Psoas muscle (tissue), 8 donors: Measurements from ENCODE around the gene SLC22A3. TPM values are rescaled to one million over a fixed set of nuclear protein-coding genes. Genes with fewer than 3 reads are reported as not detected.

Source experiments
- ATAC-seq, 4 donors: fragments of 200-7000 bp; cut with Tn5 transposase; one replicate each; pipeline ENCODE4 v1.9.1; 2020; ENCODE audit warnings: moderate library complexity in 3 of 4, mild to moderate bottlenecking in 2 of 4
- DNase-seq, 2 donors: peaks; one replicate each; pipeline ENCODE4 v3.0.0-alpha.2; 2020
- H3K27ac ChIP-seq: fragments of 200-600 bp; one replicate; pipeline ENCODE4 v1.8.0; 2022
- H3K27me3 ChIP-seq, 3 donors: fragments of 200-600 bp in 1 of 3; one replicate each; pipeline versions ENCODE4 v1.6.1 to v1.8.0; 2013 to 2022; ENCODE audit warnings: low read length in 2 of 3, mild to moderate bottlenecking in 2 of 3, moderate library complexity in 1 of 3; ENCODE audit not compliant: insufficient read depth in 3 of 3
- H3K36me3 ChIP-seq, 2 donors: fragments of 200-600 bp in 1 of 2; one replicate each; pipeline versions ENCODE4 v1.6.1 to v1.8.0; 2013 to 2022; ENCODE audit warnings: low read depth in 1 of 2, mild to moderate bottlenecking in 1 of 2, moderate library complexity in 1 of 2; ENCODE audit not compliant: insufficient read depth in 1 of 2
- H3K4me1 ChIP-seq: fragments of 200-600 bp; one replicate; pipeline ENCODE4 v1.8.0; 2022
- H3K4me3 ChIP-seq: fragments of 200-600 bp; one replicate; pipeline ENCODE4 v1.8.0; 2022; ENCODE audit warnings: mild to moderate bottlenecking
- H3K9me3 ChIP-seq: fragments of 200-600 bp; one replicate; pipeline ENCODE4 v1.8.0; 2022
- WGBS, 3 donors: extraction: QIAGEN DNeasy Blood & Tissue Kit; methylation state at CpG; one replicate each; pipeline versions ENCODE4 v1.1.6 to v1.1.7; 2013; 5-methylcytosine and 5-hydroxymethylcytosine counted together
- intact Hi-C, 2 donors: fragments of 100-400 bp; cut with DNase I; formaldehyde crosslinking; loops; one replicate each; pipeline versions ENCODE4 v1.11.0 to v1.14.2; 2022
- polyA plus RNA-seq, 3 donors: library from polyadenylated mRNA; stranded (reverse); fragments of 200-250 nt; gene quantifications; one replicate each; pipeline ENCODE4 v1.2.3, GENCODE V29; 2013
- total RNA-seq, 4 donors: library from RNA; stranded (reverse); fragmentation: NEBNext Ultra II Directional in 2 of 4; extraction: Animal tissue kit (Norgen Biotek cat#: 25700) in 2 of 4; gene quantifications; one replicate each; pipeline versions ENCODE4 v1.2.1 to v1.2.4, GENCODE V29; 2021 to 2023
- TF ChIP-seq, protein P1 (sequence below): fragments of 200-600 bp; IDR thresholded peaks from one replicate; pipeline ENCODE4 v1.8.0; 2022; ENCODE audit warnings: antibody characterized with exemption
- donor health status: healthy with polysubstance abuse.
- donor health status: DM: no; HTN: no; CAD: no; lungs with moderate emphysema.
- donor health status: Bipolar disorder and iron deficiency.
- donor health status: healthy.
- donor health status: DM: yes; HTN: yes; CAD: no.
- donor health status: DM: no; HTN: no; CAD: no.
- donor health status: DM: no; HTN: no; CAD: no.
- donor health status: DM: yes; HTN: yes; CAD: no.

The SLC22A3 gene
- total and polyA plus RNA-seq, 7 donors: 43.7 to 121 (median 49.5) TPM

DNA sequence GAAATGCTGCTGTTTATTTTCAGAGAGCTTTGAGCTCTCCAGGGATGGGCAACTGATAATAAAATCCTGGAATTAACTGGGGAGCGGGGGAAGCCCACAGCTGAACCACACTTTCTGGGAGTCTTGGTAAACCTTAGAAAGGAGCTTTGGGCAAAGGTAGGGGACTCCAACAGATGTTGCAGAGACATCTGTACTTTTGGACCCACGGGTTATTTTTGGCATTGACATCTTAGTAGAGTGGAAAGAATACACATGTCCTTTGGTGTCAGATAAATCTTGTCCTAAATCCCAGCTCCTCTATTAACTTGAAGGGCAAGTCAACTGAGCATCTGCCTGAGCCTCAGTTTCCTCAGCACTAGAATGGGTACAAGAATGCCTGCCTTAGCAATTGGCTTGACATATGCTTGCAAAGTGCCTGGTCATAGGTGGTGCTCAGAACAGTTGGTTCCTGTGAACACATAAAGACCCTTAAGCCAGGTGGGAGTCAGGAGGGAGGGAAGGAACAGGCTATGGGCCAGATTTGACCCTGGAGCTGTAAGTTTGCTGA, 5.8 kb downstream of the SLC22A3 start:
- ATAC-seq (no peak), DNase-seq (no peak)
- peaks cover 18% of the 10 kb centered on the region for H3K4me1 ChIP-seq
- WGBS, 3 donors: 62 to 71% (median 65%) methylated on average over 2 of the region's 2 CpGs
- peaks cover 0 to 29% (median 0%) of the 10 kb centered on the region in 3 donors for H3K27me3 ChIP-seq
- intact Hi-C loops: no loop called here
- TF ChIP-seq, protein P1, sequence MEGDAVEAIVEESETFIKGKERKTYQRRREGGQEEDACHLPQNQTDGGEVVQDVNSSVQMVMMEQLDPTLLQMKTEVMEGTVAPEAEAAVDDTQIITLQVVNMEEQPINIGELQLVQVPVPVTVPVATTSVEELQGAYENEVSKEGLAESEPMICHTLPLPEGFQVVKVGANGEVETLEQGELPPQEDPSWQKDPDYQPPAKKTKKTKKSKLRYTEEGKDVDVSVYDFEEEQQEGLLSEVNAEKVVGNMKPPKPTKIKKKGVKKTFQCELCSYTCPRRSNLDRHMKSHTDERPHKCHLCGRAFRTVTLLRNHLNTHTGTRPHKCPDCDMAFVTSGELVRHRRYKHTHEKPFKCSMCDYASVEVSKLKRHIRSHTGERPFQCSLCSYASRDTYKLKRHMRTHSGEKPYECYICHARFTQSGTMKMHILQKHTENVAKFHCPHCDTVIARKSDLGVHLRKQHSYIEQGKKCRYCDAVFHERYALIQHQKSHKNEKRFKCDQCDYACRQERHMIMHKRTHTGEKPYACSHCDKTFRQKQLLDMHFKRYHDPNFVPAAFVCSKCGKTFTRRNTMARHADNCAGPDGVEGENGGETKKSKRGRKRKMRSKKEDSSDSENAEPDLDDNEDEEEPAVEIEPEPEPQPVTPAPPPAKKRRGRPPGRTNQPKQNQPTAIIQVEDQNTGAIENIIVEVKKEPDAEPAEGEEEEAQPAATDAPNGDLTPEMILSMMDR: no peak
- H3K4me3 ChIP-seq: peak overlapping the region; percentile 85
- no peaks in the 10 kb centered on the region for H3K36me3 ChIP-seq
- no peaks in the 10 kb centered on the region for H3K9me3 ChIP-seq
- H3K27ac ChIP-seq: no peak overlapping the region

DNA sequence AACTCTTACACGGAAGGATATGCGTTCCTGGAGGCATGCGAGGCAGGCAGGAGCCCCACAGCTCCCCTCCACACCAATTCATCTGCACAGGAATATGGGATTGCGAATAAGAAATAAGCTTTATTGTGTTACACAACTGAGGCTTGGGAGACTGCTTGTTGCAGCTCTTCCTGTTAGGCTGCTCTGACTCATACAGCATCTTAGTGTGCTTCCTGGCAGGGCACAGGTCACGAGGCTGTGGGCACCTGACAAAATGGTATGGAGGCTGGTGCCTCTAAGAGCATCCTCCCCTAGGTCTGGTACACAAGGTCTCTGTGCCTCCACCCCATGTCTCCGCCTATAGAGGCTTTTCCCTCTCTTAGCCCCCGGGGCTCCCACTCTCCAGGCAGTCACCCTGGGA, 6.8 kb downstream of the SLC22A3 start:
- H3K27ac ChIP-seq: peak overlapping the region; percentile 27
- TF ChIP-seq, protein P1: no peak
- peaks cover 0 to 19% (median 0%) of the 10 kb centered on the region in 3 donors for H3K27me3 ChIP-seq
- no peaks in the 10 kb centered on the region for H3K9me3 ChIP-seq
- DNase-seq (no peak), ATAC-seq (peak; percentile 36 to 72 (median 48))
- H3K4me3 ChIP-seq: no peak overlapping the region
- intact Hi-C loops: no loop called here
- no peaks in the 10 kb centered on the region for H3K36me3 ChIP-seq
- H3K4me1 ChIP-seq: peaks cover 18% of the 10 kb centered on the region
- WGBS, 3 donors: 86 to 88% (median 86%) methylated on average over 7 of the region's 7 CpGs

DNA sequence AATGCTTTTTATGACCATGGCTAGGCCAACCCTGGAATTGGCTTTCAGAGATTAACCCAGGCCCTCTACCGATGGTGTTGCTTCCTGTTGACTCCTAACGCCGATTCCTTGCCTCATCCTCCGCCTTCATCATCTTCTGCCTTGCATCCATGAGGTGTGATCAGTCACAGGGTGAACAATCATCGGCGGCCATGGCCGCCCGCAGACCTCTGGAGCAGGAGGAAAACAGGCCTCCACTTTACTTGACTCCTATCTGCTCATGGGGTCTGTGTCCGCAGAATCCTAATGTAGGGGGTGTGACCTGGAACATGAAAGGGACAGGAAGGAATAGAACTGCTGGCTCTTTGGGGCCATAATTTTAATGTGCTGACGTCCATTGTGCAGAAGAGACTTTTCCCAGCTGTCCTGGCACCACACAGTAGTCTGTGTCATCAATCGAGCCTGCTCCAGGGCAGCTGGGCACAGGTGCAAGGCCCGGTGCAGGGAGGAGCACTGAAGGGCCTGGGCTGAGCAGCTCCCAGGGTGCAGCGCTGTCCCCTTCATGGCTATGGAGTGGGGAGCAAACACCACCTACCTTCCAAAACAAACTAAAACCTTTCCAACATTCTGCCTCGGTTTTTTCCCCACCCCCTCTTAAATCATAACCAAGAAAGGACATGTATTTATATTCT, 8.0 kb downstream of the SLC22A3 start:
- Histone ChIP-seq H3K4me1 (peaks cover 18% of the 10 kb centered on the region), H3K27ac (peak overlapping the region; percentile 48), H3K36me3 (no peaks in the 10 kb centered on the region), H3K4me3 (no peak overlapping the region), H3K9me3 (no peaks in the 10 kb centered on the region), H3K27me3 (peaks cover 0 to 9% (median 0%) of the 10 kb centered on the region in 3 donors)
- DNase-seq (peak in 1 of 2 donors; percentile 36), ATAC-seq (peak; percentile 80 to 87 (median 86))
- 48 to 67% (median 56%) methylated on average over 14 of the region's 14 CpGs for WGBS, 3 donors
- intact Hi-C loops: no loop called here
- TF ChIP-seq, protein P1: no peak

DNA sequence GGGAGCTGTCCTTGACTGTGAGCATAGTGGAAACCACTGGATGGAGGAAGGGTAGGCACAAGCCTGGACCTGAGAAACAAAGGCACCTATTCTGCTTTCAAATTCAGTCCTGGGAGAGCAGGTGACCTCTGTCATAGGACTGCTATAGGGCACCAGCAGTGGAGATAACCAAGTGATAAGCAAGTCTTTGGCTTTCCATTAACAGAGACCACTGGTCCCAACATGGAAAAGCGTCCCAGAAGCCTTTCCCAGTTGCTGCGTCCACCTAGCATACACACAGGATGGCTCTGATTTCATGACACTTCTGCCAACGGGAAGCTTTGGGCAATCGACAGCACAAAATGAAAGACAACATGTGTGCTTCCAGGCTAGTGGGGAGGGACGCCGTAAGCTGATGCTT, 8.9 kb downstream of the SLC22A3 start:
- intact Hi-C loops: no loop called here
- Histone ChIP-seq H3K27me3 (peaks cover 0 to 8% (median 0%) of the 10 kb centered on the region in 3 donors), H3K36me3 (no peaks in the 10 kb centered on the region), H3K4me1 (peaks cover 18% of the 10 kb centered on the region), H3K9me3 (no peaks in the 10 kb centered on the region), H3K27ac (peak overlapping the region; percentile 48), H3K4me3 (peak overlapping the region; percentile 12)
- TF ChIP-seq, protein P1: no peak
- WGBS, 3 donors: 32 to 45% (median 39%) methylated on average over 6 of the region's 6 CpGs
- ATAC-seq (peak; percentile 30 to 69 (median 40)), DNase-seq (no peak)
